HG03196 (cell line): ENCODE measurements around the gene ACE.

Experiments
- ATAC-seq: cut with Tn5 transposase; IDR thresholded peaks from one replicate; pipeline ENCODE4 v1.9.1; 2021; ENCODE audit not compliant: unreplicated experiment

ACE gene

GRCh38 chr17:63490329-63490728 lies 13.5 kb downstream of the ACE start:
- ATAC-seq, result no peak

GRCh38 chr17:63490858-63491400 lies 14.1 kb downstream of the ACE start:
- no peak for ATAC-seq

- ATAC-seq, result no peak
Measured at GRCh38 chr17:63491413-63491812, 14.6 kb downstream of the ACE start.

- ATAC-seq, result no peak
Measured at GRCh38 chr17:63491977-63492618, 15.2 kb downstream of the ACE start.

- no peak for ATAC-seq
Measured at GRCh38 chr17:63492940-63493339, 16.1 kb downstream of the ACE start.

GRCh38 chr17:63493411-63493810 lies 16.6 kb downstream of the ACE start:
- ATAC-seq, result no peak

GRCh38 chr17:63494300-63494928 lies 17.6 kb downstream of the ACE start:
- ATAC-seq, result no peak

- ATAC-seq, result no peak
Measured at GRCh38 chr17:63495491-63495890, 18.6 kb downstream of the ACE start.

- no peak for ATAC-seq
Measured at GRCh38 chr17:63496177-63496576, 19.3 kb downstream of the ACE start.

- ATAC-seq, result no peak
Measured at GRCh38 chr17:63496663-63497400, 20.0 kb downstream of the ACE start.

GRCh38 chr17:63497708-63498483 lies 21.0 kb downstream of the ACE start:
- no peak for ATAC-seq

GRCh38 chr17:63498626-63499195 lies 21.9 kb downstream of the ACE start:
- no peak for ATAC-seq

GRCh38 chr17:63500543-63501390 lies 23.9 kb downstream of the ACE start:
- ATAC-seq, result no peak

- ATAC-seq, result no peak
Measured at GRCh38 chr17:63503341-63503705, 26.5 kb downstream of the ACE start.

GRCh38 chr17:63504261-63504660 lies 27.4 kb downstream of the ACE start:
- ATAC-seq, result no peak

GRCh38 chr17:63505341-63505740 lies 28.5 kb downstream of the ACE start:
- ATAC-seq, result no peak

GRCh38 chr17:63506627-63507026 lies 29.8 kb downstream of the ACE start:
- ATAC-seq, result no peak

GRCh38 chr17:63511331-63511730 lies 34.5 kb downstream of the ACE start:
- ATAC-seq, result no peak

GRCh38 chr17:63512388-63512787 lies 35.5 kb downstream of the ACE start:
- no peak for ATAC-seq
